Stimulated activated CD4-positive, alpha-beta T cell treated with anti-CD3 and anti-CD28 coated beads, Interleukin-15, amount 100 ng/mL, for 24 hours (primary cell): ENCODE data around the gene RXFP3.
"Not testable (repeated sequence)": the region's sequence is repeated elsewhere in the genome, so short reads cannot be mapped to it uniquely, and the experiment has no call there.

Experiments
- DNase-seq: peaks from one replicate; pipeline ENCODE4 v3.0.0-alpha.2; 2020

Gene RXFP3

DNA sequence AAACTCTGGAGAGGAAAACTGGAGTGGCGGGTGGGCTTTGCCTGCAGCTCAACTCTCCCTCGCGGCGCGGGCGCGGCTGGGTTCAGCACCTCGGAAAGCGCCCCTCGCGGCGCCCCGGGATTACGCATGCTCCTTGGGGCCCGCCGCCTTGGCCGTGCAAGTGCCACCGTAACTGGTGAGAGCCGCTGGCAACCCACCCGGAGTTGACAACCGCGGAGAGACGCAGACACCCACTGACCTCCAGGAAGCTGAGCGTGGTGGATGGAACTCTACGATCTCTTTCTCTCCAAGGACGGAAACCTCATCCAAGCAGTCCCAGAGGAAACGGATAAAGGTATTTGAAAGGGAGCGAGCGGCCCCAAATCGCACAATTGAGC, 194 bp upstream of the RXFP3 start:
- DNase-seq: peak; percentile 62

DNA sequence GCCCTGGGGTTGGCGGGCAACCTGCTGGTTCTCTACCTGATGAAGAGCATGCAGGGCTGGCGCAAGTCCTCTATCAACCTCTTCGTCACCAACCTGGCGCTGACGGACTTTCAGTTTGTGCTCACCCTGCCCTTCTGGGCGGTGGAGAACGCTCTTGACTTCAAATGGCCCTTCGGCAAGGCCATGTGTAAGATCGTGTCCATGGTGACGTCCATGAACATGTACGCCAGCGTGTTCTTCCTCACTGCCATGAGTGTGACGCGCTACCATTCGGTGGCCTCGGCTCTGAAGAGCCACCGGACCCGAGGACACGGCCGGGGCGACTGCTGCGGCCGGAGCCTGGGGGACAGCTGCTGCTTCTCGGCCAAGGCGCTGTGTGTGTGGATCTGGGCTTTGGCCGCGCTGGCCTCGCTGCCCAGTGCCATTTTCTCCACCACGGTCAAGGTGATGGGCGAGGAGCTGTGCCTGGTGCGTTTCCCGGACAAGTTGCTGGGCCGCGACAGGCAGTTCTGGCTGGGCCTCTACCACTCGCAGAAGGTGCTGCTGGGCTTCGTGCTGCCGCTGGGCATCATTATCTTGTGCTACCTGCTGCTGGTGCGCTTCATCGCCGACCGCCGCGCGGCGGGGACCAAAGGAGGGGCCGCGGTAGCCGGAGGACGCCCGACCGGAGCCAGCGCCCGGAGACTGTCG, 976 bp downstream of the RXFP3 start:
- DNase-seq: no peak

DNA sequence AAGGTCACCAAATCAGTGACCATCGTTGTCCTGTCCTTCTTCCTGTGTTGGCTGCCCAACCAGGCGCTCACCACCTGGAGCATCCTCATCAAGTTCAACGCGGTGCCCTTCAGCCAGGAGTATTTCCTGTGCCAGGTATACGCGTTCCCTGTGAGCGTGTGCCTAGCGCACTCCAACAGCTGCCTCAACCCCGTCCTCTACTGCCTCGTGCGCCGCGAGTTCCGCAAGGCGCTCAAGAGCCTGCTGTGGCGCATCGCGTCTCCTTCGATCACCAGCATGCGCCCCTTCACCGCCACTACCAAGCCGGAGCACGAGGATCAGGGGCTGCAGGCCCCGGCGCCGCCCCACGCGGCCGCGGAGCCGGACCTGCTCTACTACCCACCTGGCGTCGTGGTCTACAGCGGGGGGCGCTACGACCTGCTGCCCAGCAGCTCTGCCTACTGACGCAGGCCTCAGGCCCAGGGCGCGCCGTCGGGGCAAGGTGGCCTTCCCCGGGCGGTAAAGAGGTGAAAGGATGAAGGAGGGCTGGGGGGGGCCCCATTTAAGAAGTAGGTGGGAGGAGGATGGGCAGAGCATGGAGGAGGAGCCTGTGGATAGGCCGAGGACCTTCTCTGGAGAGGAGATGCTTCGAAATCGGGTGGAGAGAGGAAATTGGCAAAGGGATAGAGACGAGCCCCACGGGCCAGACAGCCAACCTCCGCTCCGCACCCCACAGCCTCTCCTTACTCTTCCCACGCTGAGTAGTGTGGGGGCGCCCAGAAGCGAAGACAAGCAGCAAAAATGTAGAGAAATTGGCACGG, 1.7 kb downstream of the RXFP3 start:
- DNase-seq: no peak

DNA sequence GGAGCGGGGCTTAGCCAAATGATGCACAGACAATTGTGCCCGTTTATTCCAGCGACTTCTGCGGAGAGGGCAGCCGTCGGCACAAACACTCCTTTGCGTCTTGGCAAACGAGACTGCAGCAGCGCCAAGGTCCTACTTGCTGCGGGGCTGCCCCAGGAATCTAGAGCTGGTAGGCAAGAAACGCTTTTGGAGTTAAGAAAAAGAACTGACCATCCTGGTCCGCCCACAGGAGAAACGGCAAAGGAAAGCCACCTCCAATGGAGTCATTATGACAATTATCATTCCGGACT, 2.3 kb downstream of the RXFP3 start:
- DNase-seq: no peak

DNA sequence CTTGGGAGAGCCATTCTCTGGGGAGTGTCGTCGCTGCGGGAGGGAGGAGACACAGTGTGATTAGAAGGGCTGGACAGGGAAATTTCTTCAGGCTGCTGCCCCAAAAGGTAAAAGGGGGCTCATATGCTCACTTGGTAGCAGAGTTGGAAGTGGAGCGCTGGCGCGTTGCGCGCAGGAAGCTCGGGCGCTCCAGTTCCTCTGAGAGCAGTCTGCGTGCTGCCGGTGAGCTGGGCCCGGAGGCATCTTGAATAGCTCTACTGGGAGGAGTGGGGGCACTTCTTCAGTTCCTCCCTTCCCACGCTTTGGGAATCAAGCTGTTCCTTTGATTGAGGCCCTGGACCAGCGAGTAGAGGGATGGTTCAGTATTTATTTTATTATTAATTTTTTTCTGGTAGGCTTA, 2.7 kb downstream of the RXFP3 start:
- no peak for DNase-seq

DNA sequence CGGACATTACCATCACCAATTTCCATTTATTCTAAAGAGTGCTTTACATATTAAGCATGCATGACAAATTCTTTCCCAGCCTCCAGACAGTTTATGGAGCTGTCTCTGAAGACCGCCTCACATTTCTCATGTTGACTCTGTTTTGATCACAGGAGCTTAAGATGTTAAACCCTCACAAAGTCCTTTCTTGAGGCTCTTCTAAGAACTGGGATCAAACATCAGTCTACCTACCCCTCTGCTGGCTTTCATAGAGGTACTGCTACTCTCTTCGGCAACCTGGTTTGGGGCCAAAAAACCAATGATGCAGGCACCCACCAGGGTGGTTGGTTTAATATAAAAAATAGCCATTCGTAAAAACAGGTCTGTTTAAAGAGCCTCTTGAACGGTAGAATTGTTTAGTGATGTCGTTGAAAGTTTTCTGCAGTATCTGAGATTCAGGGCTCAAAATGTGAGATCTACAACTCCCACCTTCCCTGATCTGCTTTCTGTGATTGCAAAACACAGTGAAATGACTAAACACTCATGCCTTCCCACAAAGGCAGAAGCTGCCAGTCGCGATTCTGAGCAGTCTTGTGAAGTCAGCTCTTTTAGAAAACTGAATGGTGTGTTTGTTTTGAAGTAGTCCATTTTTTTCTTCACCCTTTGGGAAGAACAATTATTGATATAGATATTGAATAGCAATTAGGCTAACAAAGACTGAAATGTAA, 3.5 kb downstream of the RXFP3 start:
- no peak for DNase-seq

DNA sequence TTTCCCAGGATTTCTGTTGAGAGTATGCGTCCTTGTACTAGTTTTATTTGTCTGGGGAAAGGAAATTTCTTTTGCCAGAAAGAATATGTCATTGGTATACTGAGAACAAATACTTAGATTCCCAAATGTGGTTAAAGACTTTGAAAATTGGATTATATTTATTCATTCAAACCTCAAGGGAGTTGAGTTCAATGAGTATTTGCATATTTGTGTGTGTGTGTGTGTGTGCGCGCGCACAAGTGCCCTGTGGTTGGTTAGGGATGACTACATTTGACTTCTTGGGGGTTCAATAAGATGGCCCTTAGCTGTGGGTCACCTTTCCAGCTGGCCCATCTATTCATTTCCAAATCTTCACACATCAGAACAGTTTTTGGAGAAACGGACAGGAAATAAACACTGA, 4.9 kb downstream of the RXFP3 start:
- no peak for DNase-seq

DNA sequence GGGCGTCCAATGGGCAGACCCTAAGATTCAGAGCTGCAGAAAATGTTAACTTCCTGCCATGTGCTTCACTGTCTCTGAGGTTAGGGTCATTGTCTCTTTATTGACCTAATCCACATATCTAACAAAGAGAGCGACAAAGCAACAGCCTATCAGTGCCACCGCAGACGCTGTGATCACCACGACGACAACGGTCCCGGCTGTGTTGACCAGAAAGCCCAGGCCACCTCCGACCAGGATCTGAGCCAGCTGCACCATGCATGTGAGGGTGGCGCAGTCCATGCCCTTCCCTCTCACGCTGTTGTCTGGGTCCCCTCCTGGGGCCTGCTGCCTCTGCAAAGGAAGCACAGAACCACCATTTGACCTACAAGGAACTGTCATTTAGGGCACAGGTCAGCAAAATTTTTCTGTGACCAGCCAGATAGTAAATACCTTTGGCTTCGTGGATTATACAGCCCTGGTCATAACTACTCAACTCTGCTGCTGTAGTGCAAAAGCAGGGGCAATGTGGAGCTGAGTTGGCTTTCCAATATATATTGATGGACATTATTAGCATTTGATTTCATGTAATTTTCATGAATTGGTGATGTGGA, 8.5 kb downstream of the RXFP3 start:
- DNase-seq: no peak

DNA sequence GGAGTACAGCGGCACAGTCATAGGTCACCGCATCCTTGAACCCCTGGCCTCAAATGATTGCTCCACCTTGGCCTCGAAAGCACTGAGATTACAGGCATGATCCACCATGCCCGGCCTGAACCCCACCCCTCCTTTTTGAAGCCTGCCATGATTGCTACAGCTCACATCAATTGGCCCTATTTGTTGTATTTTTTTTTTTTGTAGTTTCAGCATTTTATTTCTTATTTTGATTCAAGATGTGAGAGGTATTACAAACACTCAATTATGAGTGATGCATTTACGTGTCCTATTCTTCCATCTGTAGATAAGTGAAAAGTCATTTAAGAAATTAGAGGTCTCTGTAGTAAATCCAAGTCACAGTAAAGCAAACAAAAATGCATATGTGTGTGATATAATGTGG, 16.0 kb downstream of the RXFP3 start:
- not testable (repeated sequence) for DNase-seq

DNA sequence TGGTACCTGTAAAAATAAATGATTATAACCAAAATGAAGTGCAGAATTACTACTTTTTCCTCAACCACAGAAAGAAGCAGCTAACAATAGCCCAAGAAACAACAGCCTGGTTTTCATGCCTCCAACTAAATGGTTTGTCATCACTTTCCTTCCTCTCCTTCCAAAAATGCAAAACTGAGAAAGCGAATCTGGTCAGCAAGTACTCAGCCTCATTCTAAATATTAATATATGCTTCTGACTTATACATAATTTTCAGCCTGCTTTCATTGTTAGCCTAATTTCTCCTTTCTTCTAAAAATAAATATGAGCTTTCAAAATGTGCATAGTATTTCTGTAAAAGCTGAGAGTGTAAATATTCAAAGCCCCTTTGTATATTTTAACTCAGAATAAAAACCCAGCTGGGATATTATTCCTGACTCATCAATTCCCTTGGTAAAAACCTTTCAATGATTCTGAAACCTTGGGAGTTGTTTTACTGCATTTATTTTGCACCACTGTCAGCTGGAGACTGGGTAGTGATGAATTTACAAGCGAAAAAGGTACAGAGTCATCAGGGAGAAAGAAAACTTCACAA, 21.5 kb downstream of the RXFP3 start:
- no peak for DNase-seq

DNA sequence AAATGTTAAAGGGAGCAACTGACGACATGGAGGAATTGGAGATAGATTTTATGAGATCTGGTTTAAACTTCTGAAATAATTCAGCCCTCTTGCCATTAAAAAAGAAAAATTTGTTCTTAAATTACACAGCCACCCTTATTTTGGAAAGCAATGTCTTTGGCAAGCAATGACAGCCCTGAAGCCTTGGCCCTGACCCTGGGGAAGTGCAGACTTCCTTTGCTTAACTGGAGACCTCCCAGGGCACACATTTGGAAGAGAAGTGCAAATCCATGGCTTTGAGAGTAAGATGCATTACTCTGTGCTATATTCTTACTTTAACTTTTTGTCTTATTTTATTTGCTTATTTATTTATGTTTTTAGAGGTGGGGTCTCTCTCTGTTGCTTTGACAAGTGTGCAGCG, 22.0 kb downstream of the RXFP3 start:
- no peak for DNase-seq

DNA sequence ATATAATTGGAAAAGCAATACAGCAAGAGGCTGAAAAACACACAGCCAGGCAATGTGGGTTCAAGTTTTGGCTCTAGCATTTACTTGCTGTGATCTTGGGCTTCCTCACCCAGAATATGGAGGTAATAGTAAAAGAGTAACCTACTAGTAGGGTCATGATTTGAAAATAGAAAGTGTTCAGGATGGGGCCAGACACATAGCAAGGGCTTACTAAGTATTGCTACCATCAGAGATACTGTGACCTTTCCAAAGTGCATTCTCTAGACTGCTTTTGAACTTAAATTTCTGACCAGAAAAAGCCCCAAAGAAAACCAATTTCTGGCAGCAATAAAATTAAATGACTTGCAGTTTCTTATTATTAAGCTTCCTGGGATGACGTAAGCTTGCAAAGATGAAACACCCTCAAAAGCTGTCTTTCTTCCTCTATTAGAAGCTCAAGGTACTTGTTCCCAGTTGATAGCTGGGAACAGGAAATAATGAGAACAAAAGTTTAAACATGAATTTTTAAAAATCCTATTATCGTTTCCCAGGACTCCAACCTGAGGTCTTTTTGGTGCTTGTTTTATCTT, 28.0 kb downstream of the RXFP3 start:
- no peak for DNase-seq

DNA sequence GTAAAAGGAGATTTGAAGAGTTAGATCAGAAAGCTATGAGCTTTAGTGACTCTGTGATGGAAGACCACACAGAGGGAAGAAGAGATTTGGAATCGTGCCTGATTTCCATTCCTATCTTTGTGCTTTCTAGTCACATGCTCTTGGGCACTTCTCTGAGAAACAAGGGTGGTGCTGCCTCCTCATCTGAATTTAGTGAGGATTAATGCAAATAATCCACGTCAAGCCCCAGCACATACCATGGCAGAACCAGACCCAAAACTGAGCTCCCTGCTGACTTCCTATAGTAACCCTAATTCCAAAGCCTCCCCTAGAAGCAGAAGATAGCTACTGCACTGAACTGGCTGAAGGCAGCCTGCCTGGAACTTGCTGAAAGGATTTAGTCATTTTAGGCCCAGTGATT, 30.6 kb downstream of the RXFP3 start:
- DNase-seq: no peak

DNA sequence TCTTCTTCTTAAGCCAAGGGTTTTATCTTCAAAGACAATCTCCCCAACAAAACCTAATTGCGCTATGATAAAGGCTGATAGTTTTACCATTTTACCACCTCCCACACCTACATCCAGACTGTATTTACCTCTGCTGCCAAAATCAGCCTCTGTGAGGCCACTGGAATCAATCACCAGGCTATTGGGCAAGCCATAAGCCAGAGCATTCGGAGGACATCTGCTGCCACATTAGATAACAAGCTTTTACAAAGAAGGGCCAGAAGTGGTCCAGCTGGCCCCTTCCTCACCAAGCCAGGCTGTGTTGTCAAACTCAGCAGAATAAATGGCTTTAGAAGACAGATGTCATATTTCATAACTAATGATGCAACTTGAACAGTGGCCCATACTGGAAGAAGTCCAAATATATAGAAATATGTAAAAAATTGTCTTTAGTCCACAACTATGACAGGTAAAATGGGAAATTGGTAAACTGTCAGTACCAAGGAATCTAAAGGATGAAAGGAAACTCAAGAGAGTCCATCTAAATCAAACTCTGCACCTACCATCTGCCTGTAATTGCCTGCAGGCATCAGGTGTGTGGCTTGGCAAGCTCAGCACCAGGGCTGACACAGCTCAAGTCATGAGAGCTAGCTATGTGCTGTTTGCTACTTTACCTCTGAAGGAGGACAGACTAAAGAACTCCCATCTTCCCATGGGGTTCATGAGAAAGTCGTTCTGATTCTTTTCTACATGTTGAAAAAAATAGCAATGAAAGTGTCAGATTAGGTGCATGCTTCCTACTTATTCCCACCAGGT, 32.2 kb downstream of the RXFP3 start:
- DNase-seq: no peak

DNA sequence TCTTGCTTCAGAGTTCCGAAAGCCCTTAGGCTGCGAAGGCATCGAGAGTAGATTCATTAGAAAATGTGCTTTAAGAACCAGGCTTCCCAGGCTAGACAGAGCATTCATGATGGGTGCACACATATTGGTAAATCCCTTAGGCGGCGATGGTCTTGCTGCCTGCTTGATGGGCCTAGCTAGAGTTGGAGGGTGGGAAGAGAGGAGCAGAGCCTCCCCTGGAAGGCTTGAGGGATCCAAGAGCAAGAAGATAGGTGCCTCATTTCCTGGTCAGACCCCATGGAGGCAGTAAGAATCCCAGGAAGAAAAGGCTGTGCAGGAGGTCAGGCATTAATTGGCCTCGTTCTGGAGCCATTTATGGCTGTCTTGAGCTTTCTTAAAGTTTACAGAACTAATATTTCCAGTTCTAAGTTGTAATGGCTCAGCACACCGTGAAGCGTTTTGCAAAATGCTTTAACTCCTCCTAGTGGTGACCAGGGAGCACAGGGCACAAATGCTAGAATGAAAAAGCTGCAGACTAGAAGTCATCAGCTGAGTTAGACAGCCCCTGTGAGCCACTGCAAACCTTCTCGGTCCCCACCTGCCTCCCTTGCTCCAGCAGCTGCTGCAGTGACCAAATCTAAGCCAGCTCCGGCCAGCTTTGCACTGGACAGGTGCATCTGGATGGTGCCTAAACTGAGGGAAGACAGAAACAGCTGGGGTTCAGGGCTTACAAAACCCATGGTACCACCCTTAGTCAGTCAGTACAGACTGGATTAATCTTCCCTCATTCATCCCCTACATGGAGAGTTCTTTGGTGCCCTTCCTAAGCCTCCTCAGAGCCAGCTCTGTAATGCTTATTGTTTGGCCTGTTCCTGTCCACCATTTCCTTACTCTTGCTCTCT, 33.6 kb downstream of the RXFP3 start:
- DNase-seq: no peak

DNA sequence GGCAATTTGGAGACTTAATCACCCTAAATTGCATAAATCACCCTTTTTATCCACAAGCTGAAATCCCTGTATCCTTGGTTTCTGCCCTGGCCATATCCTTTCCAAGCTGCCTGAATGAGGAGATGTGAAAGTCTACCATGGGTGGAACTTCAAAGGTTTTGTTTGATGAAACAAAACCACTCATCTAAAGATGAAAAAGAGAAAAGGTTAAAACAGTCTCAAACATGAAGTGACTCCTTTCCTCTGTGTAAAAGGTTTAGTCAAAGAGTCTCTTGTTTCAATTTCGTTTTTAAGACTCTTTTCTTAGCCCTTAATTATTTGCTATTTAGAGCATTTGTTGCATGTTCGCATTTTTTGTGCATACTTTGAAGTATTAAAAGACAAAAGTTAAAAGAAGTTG, 37.1 kb downstream of the RXFP3 start:
- no peak for DNase-seq

DNA sequence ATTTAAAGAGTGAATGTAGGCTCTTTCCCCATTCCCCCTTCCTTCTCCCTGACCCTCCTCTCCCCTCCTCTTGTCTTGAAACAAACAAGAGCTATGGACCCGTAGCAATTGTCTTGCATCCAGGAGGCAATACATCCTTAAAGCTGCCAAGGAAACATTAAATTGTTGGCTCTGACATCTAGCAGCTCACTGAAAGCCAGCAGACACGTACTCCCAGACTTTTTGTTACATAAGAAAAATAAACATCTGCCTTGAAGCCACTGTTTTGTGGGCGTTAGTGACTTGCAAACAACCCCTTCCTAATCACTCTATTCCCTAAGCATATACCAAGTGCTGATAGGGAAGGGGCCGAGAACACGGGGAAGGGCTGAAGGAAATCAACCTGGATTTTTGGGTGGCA, 39.7 kb downstream of the RXFP3 start:
- no peak for DNase-seq

DNA sequence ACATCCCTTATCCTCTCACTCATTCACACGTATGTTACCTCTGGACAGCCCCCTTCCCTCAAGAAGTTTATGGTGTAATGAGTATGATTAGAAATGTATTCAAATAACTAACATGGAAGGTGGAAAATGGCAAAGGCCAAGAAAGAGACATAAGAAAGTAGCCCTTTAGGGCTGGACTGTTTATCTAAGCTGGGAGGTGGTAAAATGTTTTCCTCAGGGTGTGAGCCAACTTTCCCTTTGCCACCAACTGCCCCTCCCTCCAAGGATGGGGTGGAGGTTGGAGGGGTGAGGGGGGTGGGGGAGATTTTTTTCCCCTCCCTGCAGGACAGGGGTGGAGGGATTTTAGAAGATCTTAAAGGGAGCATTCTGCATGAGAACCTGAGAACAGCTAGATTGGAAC, 40.1 kb downstream of the RXFP3 start:
- no peak for DNase-seq

DNA sequence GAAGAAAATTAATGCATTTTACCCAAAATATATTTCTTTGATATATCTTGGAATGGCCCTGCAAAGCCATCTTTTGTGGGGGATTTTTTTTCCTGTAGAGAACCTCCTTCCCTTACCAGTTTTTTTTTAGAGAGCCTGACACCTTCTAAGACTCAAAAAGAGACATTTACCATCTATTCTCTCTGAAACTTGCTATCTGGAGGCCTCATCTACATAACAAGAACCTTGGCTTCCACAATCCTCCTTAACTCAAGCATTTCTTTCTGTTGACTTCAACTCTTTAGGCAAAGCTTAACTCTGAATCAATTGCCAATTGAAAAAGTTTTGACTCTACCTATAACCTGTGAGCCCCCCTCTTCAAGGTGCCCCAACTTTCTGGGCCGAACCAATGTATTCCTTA, 42.1 kb downstream of the RXFP3 start:
- DNase-seq: no peak

DNA sequence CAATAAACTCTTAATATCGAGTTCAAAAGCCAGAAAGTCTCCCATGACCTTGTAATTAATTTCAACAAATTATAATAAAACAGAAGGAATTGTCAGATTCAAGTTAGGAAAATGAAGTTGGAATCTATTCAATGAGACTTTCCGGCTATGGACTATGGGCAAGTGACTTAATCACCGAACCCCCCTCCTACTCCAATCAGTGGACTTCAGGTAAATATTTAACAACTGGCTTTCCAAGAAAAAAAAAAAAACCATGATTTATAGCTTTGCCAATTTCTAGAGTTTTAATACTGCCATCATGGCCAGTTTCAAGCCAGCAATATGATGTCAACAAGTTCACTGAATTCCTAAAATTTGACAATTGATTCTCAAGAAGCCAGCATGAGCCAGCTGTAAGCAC, 43.8 kb downstream of the RXFP3 start:
- no peak for DNase-seq

DNA sequence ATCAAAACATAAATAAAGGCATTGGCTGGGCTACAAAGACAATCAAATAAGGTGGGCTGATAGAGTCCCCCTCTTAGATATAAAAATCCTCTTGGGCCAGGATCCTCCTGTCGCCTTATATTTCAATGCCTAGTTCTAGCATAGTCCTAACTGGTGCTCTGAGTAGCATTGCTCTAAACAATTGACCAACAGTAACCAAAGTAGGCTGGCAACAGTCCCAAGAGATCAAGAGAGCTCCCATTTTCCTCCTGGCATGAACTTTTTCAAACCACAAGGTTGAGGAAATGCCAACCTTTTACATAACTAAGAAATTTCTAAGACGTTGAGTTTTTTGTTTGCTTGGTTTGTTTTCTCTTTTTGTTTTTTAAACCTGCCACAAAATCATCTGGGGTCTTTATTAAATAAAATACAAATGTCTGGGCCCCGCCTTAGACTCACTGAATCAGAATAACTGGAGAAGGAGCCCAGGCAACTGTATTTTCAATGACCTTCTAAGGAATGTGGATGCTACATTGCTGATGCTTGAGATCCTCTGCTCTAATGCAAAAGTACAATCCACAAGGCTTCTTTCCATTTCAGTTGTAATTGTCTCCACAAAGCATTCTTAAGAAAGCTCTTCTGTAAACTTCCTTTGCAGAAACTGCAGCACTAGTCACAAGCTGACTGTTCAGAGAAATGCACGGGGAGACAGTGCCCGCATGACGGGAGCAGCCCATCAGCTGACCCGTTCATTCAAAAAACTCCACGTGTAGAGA, 45.4 kb downstream of the RXFP3 start:
- DNase-seq: no peak
